ENCODE data around the gene PEX26. TPM values are rescaled to one million over a fixed set of nuclear protein-coding genes. Genes with fewer than 3 reads are reported as not detected.

Gene PEX26
- total RNA-seq, 1 donor from 2014 or later: 47.3 TPM

DNA sequence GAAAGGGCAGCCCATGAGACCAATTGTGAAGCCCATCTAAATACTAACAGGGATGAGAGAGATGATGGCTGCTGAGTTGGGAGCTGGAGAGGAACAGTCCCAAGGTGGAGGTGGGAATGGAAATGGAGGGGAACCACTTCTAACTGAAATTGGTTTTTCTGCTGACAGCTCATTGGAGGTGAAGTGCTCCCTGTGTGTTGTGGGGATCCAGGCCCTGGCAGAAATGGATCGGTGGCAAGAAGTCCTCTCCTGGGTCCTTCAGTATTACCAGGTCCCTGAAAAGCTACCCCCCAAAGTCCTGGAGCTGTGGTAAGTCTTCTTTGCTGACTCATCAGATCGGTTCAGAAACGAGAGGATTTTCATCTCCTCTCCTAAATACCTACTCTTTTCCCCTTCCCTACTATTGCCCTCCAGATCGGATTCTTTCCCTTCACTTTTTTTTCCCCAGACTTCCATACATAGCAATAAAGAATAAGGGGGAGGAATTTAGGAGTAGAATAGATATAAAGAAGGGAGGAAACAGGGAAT is 2.0 kb downstream of the PEX26 start:
- intact Hi-C loops (cut with micrococcal nuclease): loop anchor here (5.0 kb wide), 2 partner anchors 33 to 312 kb away; partner anchors contain the start of gene TUBA8
- peaks cover 54% of the 10 kb centered on the region for H3K36me3 Mint-ChIP-seq (ENCODE audit: low read depth)

DNA sequence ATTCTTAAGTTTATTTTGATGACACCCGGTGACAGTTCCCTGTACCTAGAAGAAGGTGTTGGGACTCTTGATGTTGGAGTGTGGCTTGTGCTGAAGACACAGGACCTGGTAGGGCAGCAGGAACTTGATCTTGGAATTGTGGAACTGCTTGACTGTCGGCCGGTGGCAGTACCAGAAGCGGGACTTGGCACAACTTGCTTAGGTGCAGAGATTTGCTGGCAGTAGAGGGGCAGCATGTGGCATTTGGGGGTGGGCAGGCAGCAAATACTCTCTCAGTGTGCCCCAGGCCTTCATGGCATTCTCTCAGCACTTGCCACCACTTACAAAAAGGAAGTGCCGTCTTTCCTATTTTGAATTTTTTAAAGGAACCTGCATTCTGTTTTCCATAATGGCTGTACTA is 3.6 kb downstream of the PEX26 start:
- intact Hi-C loops (cut with micrococcal nuclease): no loop called here
- Mint-ChIP-seq H3K36me3 (ENCODE audit: low read depth) (peaks cover 67% of the 10 kb centered on the region), H3K4me1 (ENCODE audit: low read depth) (peaks cover 38% of the 10 kb centered on the region), H3K4me3 (ENCODE audit: low read depth) (no peak overlapping the region), H3K9me3 (peaks cover 3% of the 10 kb centered on the region), H3K27me3 (ENCODE audit: low read depth) (no peaks in the 10 kb centered on the region), H3K27ac (no peak overlapping the region)
- DNase-seq (ENCODE audit: low spot score): no peak

More for the DNA sequence above, 2.0 kb downstream of the PEX26 start:
- no peak for DNase-seq (ENCODE audit: low spot score)
- peaks cover 3% of the 10 kb centered on the region for H3K9me3 Mint-ChIP-seq
- peak overlapping the region; percentile 93 for H3K4me3 Mint-ChIP-seq (ENCODE audit: low read depth)
- H3K27me3 Mint-ChIP-seq (ENCODE audit: low read depth): no peaks in the 10 kb centered on the region
- no peak overlapping the region for H3K27ac Mint-ChIP-seq
- H3K4me1 Mint-ChIP-seq (ENCODE audit: low read depth): peaks cover 44% of the 10 kb centered on the region

DNA sequence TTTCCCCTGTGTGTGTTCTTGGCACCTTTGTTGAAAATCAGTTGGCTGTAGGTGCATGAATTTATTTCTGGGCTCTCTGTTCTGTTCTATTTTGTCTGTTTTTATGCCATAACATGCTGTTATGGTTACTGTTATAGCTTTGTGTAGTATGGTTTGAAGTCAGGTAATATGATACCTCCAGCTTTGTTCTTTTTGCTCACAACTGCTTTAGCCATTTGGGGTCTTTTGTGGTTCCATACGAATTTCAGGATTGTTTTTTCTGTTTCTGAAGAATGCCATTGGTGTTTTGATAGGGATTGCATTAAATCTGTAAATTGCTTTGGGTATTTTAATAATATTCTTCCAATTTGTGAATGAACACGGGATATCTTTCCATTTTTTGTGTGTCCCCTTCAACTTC is 4.7 kb downstream of the PEX26 start:
- H3K27me3 Mint-ChIP-seq (ENCODE audit: low read depth): no peaks in the 10 kb centered on the region
- H3K9me3 Mint-ChIP-seq: peaks cover 3% of the 10 kb centered on the region
- H3K4me1 Mint-ChIP-seq (ENCODE audit: low read depth): peaks cover 31% of the 10 kb centered on the region
- no peak overlapping the region for H3K27ac Mint-ChIP-seq
- peaks cover 75% of the 10 kb centered on the region for H3K36me3 Mint-ChIP-seq (ENCODE audit: low read depth)
- H3K4me3 Mint-ChIP-seq (ENCODE audit: low read depth): no peak overlapping the region
- intact Hi-C loops (cut with micrococcal nuclease): no loop called here
- no peak for DNase-seq (ENCODE audit: low spot score)

DNA sequence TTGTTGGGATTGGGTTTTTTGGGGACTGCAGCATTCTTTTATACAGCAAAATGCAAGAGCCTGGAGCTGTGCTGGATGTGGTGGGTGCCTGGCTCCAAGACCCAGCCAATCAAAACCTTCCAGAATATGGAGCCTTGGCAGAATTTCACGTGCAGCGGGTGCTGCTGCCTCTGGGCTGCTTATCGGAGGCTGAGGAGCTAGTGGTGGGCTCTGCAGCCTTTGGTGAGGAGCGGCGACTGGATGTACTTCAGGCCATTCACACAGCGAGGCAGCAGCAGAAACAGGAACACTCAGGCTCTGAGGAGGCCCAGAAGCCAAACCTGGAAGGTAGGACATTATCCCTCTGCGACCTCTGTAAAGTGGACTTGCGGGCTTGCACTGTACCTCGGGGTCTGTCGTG is 5.6 kb downstream of the PEX26 start:
- no peak overlapping the region for H3K27ac Mint-ChIP-seq
- intact Hi-C loops (cut with micrococcal nuclease): no loop called here
- no peak for DNase-seq (ENCODE audit: low spot score)
- no peak overlapping the region for H3K4me3 Mint-ChIP-seq (ENCODE audit: low read depth)
- peaks cover 83% of the 10 kb centered on the region for H3K36me3 Mint-ChIP-seq (ENCODE audit: low read depth)
- H3K27me3 Mint-ChIP-seq (ENCODE audit: low read depth): no peaks in the 10 kb centered on the region
- H3K9me3 Mint-ChIP-seq: peaks cover 3% of the 10 kb centered on the region
- H3K4me1 Mint-ChIP-seq (ENCODE audit: low read depth): peaks cover 28% of the 10 kb centered on the region

DNA sequence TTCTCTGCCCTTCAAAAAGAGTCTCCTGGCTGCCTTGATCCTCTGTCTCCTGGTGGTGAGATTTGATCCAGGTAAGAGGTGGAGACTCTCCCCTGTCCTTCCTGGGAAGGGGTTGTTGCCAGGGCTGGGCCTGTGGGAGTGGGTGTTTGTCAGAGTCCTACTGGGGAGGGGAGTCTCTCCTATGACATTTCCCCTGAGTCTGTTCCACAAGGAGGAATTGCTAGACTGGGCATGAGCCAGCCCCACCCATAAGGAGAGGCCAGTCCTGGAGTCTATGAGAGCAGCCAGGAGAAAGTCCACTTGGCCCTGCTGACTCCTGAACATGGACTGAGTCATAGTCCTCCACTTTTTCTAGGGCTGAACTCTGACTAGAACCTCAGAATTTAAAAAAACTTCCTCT is 7.4 kb downstream of the PEX26 start:
- no peaks in the 10 kb centered on the region for H3K27me3 Mint-ChIP-seq (ENCODE audit: low read depth)
- intact Hi-C loops (cut with micrococcal nuclease): no loop called here
- H3K36me3 Mint-ChIP-seq (ENCODE audit: low read depth): peaks cover 83% of the 10 kb centered on the region
- H3K27ac Mint-ChIP-seq: no peak overlapping the region
- no peak for DNase-seq (ENCODE audit: low spot score)
- H3K4me3 Mint-ChIP-seq (ENCODE audit: low read depth): no peak overlapping the region
- H3K9me3 Mint-ChIP-seq: peaks cover 3% of the 10 kb centered on the region
- H3K4me1 Mint-ChIP-seq (ENCODE audit: low read depth): peaks cover 19% of the 10 kb centered on the region

DNA sequence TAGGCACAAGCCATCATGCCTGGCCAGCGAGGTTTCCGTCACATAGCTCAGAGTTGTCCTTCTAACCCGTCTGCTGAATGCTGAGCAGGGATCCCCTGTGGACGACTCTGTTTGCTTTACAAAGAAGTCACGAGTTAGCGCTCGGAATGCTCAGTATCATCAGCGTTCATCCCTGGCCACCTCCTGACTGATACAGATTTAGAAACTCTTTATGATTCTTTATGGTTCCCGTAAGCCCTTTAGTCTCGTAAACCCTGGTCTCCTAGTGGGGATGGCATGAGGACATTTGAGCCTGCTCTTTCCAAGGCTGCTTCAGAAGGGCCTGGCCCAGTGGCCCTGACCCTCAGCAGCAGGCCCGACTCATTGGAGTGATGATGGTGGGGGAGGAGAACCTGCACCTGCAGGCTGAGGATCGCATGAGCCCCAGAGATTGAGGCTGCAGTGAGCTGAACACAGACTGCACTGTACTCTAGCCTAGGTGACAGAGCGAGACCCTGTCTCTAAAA is 9.6 kb downstream of the PEX26 start:
- H3K27ac Mint-ChIP-seq: no peak overlapping the region
- H3K36me3 Mint-ChIP-seq (ENCODE audit: low read depth): peaks cover 80% of the 10 kb centered on the region
- peaks cover 13% of the 10 kb centered on the region for H3K4me1 Mint-ChIP-seq (ENCODE audit: low read depth)

DNA sequence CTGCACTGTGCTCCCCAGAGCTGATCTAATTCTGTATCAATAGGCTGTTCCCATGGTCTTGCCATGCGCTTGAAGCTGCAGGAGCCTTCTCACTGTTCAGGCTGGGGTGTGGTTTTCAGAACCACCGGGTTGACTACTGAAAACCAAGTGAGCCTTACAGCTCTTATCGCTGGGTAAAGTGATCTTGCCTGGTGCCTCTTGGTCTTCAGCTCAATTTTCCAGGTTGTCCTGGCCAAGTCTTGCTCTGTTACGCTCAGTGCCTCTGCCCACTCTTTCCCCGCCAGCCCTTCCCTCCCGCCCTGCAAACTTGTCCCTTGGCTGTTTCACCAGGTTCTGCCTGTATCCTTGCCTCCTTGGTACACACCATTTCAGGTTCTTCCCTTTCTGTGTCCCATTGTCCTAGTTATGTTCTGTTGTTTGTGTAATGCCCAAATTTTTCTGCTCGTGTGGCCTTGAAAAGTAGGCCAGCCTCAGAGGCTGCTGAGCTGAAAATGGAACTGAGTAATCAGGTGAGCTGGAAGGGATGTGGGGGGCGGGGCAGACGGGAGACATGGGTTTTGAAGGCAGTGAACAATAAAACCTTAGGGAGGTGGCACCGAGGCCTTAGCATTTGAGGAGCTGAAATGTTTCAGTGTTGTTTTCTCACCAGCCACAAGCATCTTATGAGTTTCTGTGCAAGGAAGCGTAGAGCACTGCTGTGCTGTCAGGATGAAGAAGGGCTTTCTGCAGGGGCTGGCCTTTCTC is 11.2 kb downstream of the PEX26 start:
- Mint-ChIP-seq H3K9me3 (no peaks in the 10 kb centered on the region), H3K27me3 (ENCODE audit: low read depth) (no peaks in the 10 kb centered on the region), H3K4me1 (ENCODE audit: low read depth) (peaks cover 8% of the 10 kb centered on the region), H3K36me3 (ENCODE audit: low read depth) (peaks cover 75% of the 10 kb centered on the region), H3K27ac (no peak overlapping the region), H3K4me3 (ENCODE audit: low read depth) (no peak overlapping the region)
- DNase-seq (ENCODE audit: low spot score): no peak
- intact Hi-C loops (cut with micrococcal nuclease): no loop called here

More for the DNA sequence above, 9.6 kb downstream of the PEX26 start:
- no peaks in the 10 kb centered on the region for H3K27me3 Mint-ChIP-seq (ENCODE audit: low read depth)
- no peak for DNase-seq (ENCODE audit: low spot score)
- intact Hi-C loops (cut with micrococcal nuclease): no loop called here
- H3K4me3 Mint-ChIP-seq (ENCODE audit: low read depth): no peak overlapping the region
- H3K9me3 Mint-ChIP-seq: no peaks in the 10 kb centered on the region

DNA sequence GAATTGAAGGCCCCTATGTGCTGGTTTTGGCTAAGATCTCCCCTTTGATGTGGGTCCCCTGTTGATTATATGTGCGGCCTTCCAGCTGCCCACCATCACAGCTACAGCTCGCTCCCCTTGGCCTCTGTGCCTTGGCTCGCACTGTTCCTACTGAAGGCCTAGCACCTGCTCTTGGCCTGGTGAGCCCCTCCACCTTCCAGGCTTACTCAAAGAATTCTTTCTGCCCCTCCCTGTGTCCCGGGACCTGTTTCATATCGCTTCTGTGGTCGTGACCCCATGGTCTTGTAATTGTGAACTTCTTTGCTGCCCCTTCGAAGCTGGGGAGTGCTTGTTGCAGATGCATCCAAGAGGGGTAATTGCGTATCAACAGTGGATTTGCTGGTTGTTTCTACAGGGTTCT is 12.5 kb downstream of the PEX26 start:
- intact Hi-C loops (cut with micrococcal nuclease): no loop called here
- H3K27me3 Mint-ChIP-seq (ENCODE audit: low read depth): no peaks in the 10 kb centered on the region

DNA sequence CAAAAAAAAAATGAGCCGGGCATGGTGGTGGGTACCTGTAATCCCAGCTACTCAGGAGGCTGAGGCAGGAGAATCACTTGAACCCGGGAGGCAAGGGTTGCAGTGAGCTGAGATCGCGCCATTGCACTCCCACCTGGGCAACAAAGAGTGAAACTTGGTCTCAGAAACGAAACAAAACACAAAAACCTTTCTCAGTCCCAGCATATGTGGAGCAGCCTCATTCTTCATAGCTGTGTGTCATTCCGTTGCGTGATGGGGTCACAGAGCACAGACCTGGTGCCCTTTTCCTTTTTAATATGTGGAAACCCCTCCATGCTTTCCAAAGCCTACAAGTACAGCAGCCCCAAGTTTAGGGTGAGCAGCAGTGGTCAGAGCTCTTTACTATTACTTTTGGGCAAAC is 13.7 kb downstream of the PEX26 start:
- no peaks in the 10 kb centered on the region for H3K27me3 Mint-ChIP-seq (ENCODE audit: low read depth)
- no peak for DNase-seq (ENCODE audit: low spot score)
- peaks cover 14% of the 10 kb centered on the region for H3K4me1 Mint-ChIP-seq (ENCODE audit: low read depth)
- H3K36me3 Mint-ChIP-seq (ENCODE audit: low read depth): peaks cover 76% of the 10 kb centered on the region
- no peak overlapping the region for H3K4me3 Mint-ChIP-seq (ENCODE audit: low read depth)
- no peaks in the 10 kb centered on the region for H3K9me3 Mint-ChIP-seq
- H3K27ac Mint-ChIP-seq: no peak overlapping the region
- intact Hi-C loops (cut with micrococcal nuclease): no loop called here

More for the DNA sequence above, 12.5 kb downstream of the PEX26 start:
- H3K4me1 Mint-ChIP-seq (ENCODE audit: low read depth): peaks cover 8% of the 10 kb centered on the region
- DNase-seq (ENCODE audit: low spot score): no peak
- peaks cover 77% of the 10 kb centered on the region for H3K36me3 Mint-ChIP-seq (ENCODE audit: low read depth)
- no peak overlapping the region for H3K4me3 Mint-ChIP-seq (ENCODE audit: low read depth)
- H3K27ac Mint-ChIP-seq: no peak overlapping the region
- H3K9me3 Mint-ChIP-seq: no peaks in the 10 kb centered on the region

DNA sequence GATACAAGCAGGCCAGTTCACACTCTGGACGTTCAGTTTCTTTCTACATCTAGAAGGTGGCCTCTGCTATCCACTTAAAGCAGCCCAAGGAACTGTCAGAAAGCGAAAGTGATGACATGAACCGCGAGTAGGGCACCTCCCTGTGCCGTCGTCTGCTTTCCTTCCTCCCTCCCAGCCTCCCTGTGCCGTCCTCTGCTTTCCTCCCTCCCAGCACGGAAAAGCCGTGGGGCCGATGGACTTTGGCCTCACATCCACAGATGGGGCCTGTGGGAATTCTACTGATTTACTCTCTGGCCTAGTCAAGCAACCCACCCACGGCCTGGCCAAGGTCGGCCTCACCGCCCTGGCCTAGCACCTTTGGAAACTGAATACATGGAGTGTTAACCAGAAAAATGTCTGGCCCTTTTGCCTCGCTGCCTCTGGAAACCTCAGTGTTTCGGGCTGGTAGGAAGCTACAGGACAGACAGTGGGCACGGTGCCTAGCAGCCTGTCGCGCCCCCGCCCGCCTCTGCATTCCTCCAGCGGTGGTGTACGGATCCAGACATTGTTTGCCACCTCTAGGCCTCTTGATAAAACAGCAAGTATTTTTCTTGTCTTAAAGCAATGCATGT is 14.2 kb downstream of the PEX26 start:
- Mint-ChIP-seq H3K4me3 (ENCODE audit: low read depth) (no peak overlapping the region), H3K27ac (peak overlapping the region; percentile 62), H3K4me1 (ENCODE audit: low read depth) (peaks cover 14% of the 10 kb centered on the region), H3K27me3 (ENCODE audit: low read depth) (no peaks in the 10 kb centered on the region), H3K9me3 (no peaks in the 10 kb centered on the region), H3K36me3 (ENCODE audit: low read depth) (peaks cover 77% of the 10 kb centered on the region)
- no peak for DNase-seq (ENCODE audit: low spot score)
- intact Hi-C loops (cut with micrococcal nuclease): no loop called here

DNA sequence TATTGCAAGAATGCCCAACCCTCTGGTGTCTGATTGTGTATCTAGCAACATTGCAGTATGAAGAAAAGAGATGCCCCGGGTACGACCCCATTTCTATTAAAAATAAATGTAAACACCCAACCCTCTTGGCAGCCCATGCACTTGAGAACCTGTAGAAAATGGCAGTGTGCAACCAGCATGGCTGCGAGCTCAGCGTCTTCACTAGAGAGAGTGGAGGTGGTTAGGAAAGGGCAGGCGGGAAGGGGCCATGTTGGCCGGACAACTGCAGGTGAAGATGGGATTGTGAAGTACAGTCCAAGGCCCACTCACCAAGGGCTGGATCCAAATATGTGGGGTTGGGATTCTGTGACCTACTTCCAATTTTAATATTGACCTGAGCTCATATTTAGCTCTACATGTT is 15.9 kb downstream of the PEX26 start:
- intact Hi-C loops (cut with micrococcal nuclease): no loop called here
- Mint-ChIP-seq H3K27me3 (ENCODE audit: low read depth) (no peaks in the 10 kb centered on the region), H3K9me3 (no peaks in the 10 kb centered on the region), H3K4me3 (ENCODE audit: low read depth) (no peak overlapping the region), H3K4me1 (ENCODE audit: low read depth) (peaks cover 14% of the 10 kb centered on the region), H3K36me3 (ENCODE audit: low read depth) (peaks cover 62% of the 10 kb centered on the region), H3K27ac (no peak overlapping the region)
- DNase-seq (ENCODE audit: low spot score): no peak

DNA sequence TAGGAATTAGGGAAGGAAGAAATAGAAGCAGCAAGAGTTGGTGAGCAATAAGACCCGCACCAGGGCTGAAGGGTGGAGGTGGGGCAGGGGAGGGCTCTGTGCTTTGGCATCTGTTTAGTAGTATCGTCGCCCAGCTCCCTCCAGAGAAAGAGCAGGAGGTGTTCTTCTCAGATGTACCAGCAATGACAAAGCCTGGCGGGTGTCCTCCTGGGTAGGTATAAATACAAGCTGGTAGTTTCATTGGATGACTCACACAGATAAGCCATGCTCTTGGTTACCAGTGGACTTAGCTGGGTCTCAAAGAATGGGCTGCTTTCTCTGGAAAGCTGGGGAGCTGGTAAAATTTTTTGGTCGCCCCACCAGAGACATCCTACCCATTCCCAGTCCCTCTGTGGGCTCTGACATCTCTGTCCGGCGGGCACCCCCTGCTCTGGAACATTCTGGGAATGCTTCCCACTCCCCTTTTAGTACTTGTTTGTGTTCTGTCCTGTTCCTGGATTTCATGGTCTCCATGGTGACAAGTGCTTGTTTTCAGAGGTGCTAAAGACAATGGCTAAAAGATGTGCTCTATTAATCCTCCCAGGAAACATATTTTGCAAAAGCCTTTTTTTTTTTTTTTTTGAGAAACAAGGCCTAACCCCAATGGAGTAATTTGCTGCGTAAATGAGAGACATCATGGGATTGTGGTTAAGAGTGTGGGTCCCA is 17.5 kb downstream of the PEX26 start:
- H3K36me3 Mint-ChIP-seq (ENCODE audit: low read depth): peaks cover 51% of the 10 kb centered on the region

More for the DNA sequence above, 17.5 kb downstream of the PEX26 start:
- no peak for DNase-seq (ENCODE audit: low spot score)
- Mint-ChIP-seq H3K4me3 (ENCODE audit: low read depth) (no peak overlapping the region), H3K27ac (no peak overlapping the region), H3K27me3 (ENCODE audit: low read depth) (no peaks in the 10 kb centered on the region), H3K9me3 (no peaks in the 10 kb centered on the region), H3K4me1 (ENCODE audit: low read depth) (peaks cover 12% of the 10 kb centered on the region)
- intact Hi-C loops (cut with micrococcal nuclease): loop anchor here (5.0 kb wide), 1 partner anchor 62 kb away; no protein-coding TSS in a partner anchor

Data from activated T-helper 2 cell treated with anti-CD3 and anti-CD28 coated beads, Interferon-gamma antibody, Interleukin-2, Interleukin-4, amounts not matched to agents 10 μg/mL and 5 μg/mL and 100 μg/mL, durations not matched to agents 14 hours and 24 hours and 36 hours (primary cell).